Stimulated activated CD4-positive, alpha-beta T cell treated with anti-CD3 and anti-CD28 coated beads, Interleukin-15, amount 100 ng/mL, for 1 hour (primary cell): ENCODE data around the gene PRKN.

Source experiments
- DNase-seq, 2 donors: peaks; one replicate each; pipeline ENCODE4 v3.0.0-alpha.2; 2020; ENCODE audit warnings: low read depth in 1 of 2, low spot score in 1 of 2

PRKN gene

GRCh38 chr6:161481786-161482516 lies 1245.6 kb downstream of the PRKN start:
- no peak for DNase-seq

GRCh38 chr6:161480421-161481155 lies 1247.0 kb downstream of the PRKN start:
- no peak for DNase-seq

GRCh38 chr6:161479376-161479775 lies 1248.2 kb downstream of the PRKN start:
- DNase-seq: no peak

- DNase-seq: no peak
Measured at GRCh38 chr6:161477876-161478425, 1249.6 kb downstream of the PRKN start.

- no peak for DNase-seq
Measured at GRCh38 chr6:161476711-161477110, 1250.9 kb downstream of the PRKN start.

- DNase-seq: no peak
Measured at GRCh38 chr6:161465403-161465802, 1262.2 kb downstream of the PRKN start.

- no peak for DNase-seq
Measured at GRCh38 chr6:161463071-161463470, 1264.5 kb downstream of the PRKN start.

GRCh38 chr6:161462148-161462547 lies 1265.4 kb downstream of the PRKN start:
- DNase-seq: no peak

- no peak for DNase-seq
Measured at GRCh38 chr6:161459008-161459615, 1268.5 kb downstream of the PRKN start.

GRCh38 chr6:161458201-161458951 lies 1269.2 kb downstream of the PRKN start:
- DNase-seq: no peak

- no peak for DNase-seq
Measured at GRCh38 chr6:161455848-161456247, 1271.7 kb downstream of the PRKN start.

- no peak for DNase-seq
Measured at GRCh38 chr6:161453558-161453957, 1274.0 kb downstream of the PRKN start.

GRCh38 chr6:161452241-161452640 lies 1275.3 kb downstream of the PRKN start:
- DNase-seq: no peak

GRCh38 chr6:161449521-161449920 lies 1278.0 kb downstream of the PRKN start:
- DNase-seq: no peak

GRCh38 chr6:161446949-161447348 lies 1280.6 kb downstream of the PRKN start:
- DNase-seq: no peak

- DNase-seq: no peak
Measured at GRCh38 chr6:161446296-161446925, 1281.2 kb downstream of the PRKN start.

- no peak for DNase-seq
Measured at GRCh38 chr6:161445021-161445799, 1282.4 kb downstream of the PRKN start.

- no peak for DNase-seq
Measured at GRCh38 chr6:161444464-161444863, 1283.1 kb downstream of the PRKN start.

- no peak for DNase-seq
Measured at GRCh38 chr6:161443848-161444247, 1283.7 kb downstream of the PRKN start.

- DNase-seq: no peak
Measured at GRCh38 chr6:161442420-161442819, 1285.1 kb downstream of the PRKN start.
